Cardiac atrium fibroblast (primary cell): ENCODE results near the gene COX6B2. TPM values are rescaled to one million over a fixed set of nuclear protein-coding genes. Genes with fewer than 3 reads are reported as not detected.

ENCODE experiments used
- total RNA-seq: library from RNA; depleted of rRNA; stranded (reverse); fragments of >200 nt; gene quantifications from 2 replicates; pipeline ENCODE4 v1.2.3, GENCODE V29; 2015

The COX6B2 gene
- not detected in 2 replicates for total RNA-seq

DNA sequence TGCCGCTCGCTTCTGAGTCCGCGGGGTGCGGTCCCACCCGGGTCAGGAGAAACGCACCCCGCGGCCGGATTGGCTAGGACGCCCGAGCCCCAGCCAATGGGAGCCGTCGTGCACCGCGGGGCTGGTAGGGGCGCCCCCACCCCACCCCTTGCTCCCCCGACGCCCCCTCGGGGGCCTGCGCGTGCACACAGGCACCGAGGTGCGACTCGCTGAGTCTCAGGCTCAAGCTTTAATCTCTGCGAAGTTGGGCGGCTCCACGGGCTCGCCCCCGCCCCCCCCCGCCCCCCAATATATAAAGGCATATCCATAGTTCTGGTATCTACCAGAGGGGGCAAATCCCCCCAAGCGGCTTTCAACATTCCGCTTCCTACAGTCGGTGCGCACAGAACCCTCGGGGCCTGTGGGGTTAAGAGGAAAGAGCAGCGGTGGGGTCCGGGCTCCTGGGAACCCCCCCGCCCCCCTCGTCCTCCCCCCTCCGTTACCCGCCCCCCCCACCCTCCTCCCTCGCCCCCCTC lies at the start of gene COX6B2:
TSS of gene COX6B2 (minus strand) at position 22 of the 515 bp plus-strand sequence. CDS start 198 bp downstream, outside the sequence.

GRCh38 chr19:55385724-55386492 lies 31.4 kb upstream of the COX6B2 start, which contains the start of gene RPL28:
Gene RPL28, plus strand, starts transcription at chr19:55385932. Its CDS starts 426 bp downstream, at chr19:55386358.

DNA sequence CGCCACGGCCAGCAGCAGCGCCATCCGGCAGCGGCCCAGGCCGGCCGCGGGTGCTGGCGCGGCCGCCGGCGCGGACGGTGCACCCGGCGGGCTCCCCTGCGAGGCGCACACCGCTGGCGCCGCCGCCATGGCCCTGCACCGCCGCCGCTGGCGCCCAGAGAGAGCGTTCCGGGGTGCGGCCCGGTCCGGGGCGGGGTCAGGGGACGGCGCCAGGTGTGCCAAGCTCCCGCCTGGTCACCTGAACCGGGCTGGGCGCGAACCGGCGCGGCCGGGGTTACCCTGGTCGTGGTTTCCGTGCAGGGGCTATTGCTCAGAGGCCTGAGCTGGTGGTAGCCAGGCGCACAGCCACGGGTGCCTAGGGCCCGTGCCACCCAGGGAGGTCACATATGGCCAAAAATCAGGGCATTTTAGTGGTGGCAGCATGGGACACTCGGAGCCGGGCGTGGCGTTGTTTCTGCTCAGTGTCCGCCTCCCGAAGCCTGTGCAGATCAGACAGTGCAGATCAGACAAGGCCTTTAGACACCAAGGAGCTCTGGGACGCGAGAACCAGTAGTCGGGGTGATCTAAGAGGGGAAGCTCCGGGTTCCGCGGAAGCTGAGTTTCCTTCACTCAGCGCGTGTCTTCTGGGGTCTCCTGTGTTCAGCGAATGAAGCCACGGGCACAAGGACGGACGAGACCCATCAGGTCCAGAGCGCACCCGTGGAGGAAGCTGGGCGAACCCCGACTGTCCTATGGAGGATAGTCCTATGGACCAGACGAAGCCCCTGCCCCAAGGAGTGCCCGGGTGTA lies 29.8 kb upstream of the COX6B2 start, which contains the start of gene TMEM238:
TSS of gene TMEM238 (minus strand) at position 162 of the 789 bp plus-strand sequence. CDS start at position 129, 33 bp downstream.

DNA sequence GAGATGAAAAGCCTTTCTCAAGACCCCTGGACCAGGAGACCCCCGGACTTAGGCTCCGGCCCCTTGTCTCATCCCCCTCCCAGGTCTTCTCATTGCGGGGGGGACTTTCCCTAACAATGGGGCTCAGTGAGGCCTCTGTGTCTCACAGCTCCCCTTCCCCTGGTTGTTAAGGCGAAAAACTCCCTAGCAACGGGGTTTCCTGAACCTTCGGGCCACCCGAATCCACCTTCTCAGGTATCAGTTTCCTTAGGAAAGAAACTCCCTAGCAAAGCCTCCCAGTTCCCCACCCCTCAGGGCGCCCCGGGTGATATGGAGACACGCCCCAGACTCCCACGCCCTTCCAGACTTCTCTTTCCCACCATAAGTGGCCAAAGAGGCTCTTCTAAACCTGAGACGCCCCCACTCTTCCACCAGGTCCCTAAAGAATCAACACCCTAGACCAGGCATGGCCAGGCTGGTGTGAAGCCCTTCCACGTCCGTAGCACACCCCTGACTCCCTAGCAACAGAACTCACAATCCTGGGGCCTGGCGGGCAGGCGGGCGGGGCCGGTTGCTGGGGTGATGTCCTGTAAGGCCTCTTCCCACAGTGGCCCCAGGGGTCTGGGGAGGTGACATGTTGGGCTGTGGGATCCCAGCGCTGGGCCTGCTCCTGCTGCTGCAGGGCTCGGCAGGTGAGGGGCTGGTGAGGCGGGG lies 21.9 kb upstream of the COX6B2 start, which contains the start of gene TMEM190:
TSS of gene TMEM190 (plus strand) at position 586 of the 693 bp plus-strand sequence. CDS start at position 614, 28 bp downstream.

GRCh38 chr19:55370305-55370988 lies 15.9 kb upstream of the COX6B2 start, which contains the start of gene IL11:
Gene IL11, minus strand, starts transcription at chr19:55370463. Its CDS starts 153 bp downstream, at chr19:55370310.

DNA sequence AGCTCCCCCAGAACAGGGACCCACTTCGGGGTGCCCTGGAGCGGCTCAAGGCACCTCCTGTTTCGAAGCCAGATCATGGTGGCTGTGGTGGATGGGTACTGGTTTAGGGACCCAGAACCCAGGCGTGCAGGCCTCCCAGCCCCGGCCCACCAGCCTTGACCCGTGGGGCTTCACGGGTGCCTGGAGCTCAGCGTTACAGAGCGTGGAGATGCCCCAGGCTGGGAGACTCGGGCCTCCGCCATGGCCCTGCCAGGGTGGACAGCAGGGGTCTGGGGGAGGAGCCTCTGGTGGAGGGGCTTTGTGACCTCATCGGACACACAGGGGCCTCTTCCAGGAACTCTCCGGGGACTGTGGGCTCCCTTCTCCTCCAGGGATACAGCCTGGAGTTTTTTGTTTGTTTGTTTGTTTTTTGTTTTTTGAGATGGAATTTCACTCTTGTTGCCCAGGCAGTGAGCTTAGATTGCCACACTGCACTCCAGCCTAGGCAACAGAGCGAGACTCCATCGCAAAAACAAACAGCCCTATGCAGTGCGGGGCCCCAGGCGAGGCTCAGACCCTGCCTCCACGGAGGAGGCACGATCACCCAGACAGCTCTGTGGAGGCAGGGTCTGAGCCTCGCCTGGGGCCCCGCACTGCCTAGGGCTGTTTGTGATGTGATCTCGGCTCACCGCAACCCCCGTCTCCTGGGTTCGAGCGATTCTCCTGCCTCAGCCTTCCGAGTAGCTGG lies 8.6 kb upstream of the COX6B2 start, which contains the start of gene GARIN5B:
TSS of gene GARIN5B (minus strand) at position 271 of the 727 bp plus-strand sequence. CDS start at position 77, 194 bp downstream.

GRCh38 chr19:55339105-55339888 lies 15.2 kb downstream of the COX6B2 start, which contains the start of gene KMT5C:
Gene KMT5C, plus strand, starts transcription at chr19:55339876. Its CDS starts 2,061 bp downstream, at chr19:55341937.

GRCh38 chr19:55325172-55325571 lies 29.3 kb downstream of the COX6B2 start, which contains the start of gene TMEM150B:
Gene TMEM150B, minus strand, starts transcription at chr19:55325341. Its CDS starts 4,305 bp downstream, at chr19:55321036.

Other genes with a start within 250 kb of the COX6B2 start
- gene PPP1R12C, start 237.1 kb downstream of the COX6B2 start, total RNA-seq, result 58.6 and 82.5 TPM in 2 replicates
- gene TNNT1, start 205.5 kb downstream of the COX6B2 start, total RNA-seq, result 3.2 TPM in 1 of 2 replicates, not detected in the other
- gene TNNI3, start 197.0 kb downstream of the COX6B2 start, total RNA-seq, result not detected in 2 replicates
- gene DNAAF3, start 188.1 kb downstream of the COX6B2 start, total RNA-seq, result 7.3 and 8.8 TPM in 2 replicates
- gene SYT5, start 174.4 kb downstream of the COX6B2 start, total RNA-seq, result 0.54 and 1.1 TPM in 2 replicates
- 4.2 and 5.3 TPM in 2 replicates for gene PTPRH, start 145.2 kb downstream of the COX6B2 start, total RNA-seq
- gene TMEM86B, start 126.0 kb downstream of the COX6B2 start, total RNA-seq, result 0.18 and 2.3 TPM in 2 replicates
- 29.1 and 42.4 TPM in 2 replicates for gene PPP6R1, start 95.7 kb downstream of the COX6B2 start, total RNA-seq
- gene HSPBP1, start 74.6 kb downstream of the COX6B2 start, total RNA-seq, result 21.9 and 33.4 TPM in 2 replicates
- gene BRSK1, start 70.7 kb downstream of the COX6B2 start, total RNA-seq, result 6.1 and 10.2 TPM in 2 replicates
- gene TMEM150B, start 29.4 kb downstream of the COX6B2 start, total RNA-seq, result not detected in 2 replicates
- 2.2 and 12.2 TPM in 2 replicates for gene KMT5C, start 14.8 kb downstream of the COX6B2 start, total RNA-seq
- not detected in 2 replicates for gene GARIN5B, start 8.5 kb upstream of the COX6B2 start, total RNA-seq
- 1.6 and 2.9 TPM in 2 replicates for gene IL11, start 15.7 kb upstream of the COX6B2 start, total RNA-seq
- not detected in 2 replicates for gene TMEM190, start 22.1 kb upstream of the COX6B2 start, total RNA-seq
- gene TMEM238, start 29.6 kb upstream of the COX6B2 start, total RNA-seq, result not detected in 2 replicates
- 461 and 521 TPM in 2 replicates for gene RPL28, start 31.2 kb upstream of the COX6B2 start, total RNA-seq
- gene UBE2S, start 53.1 kb upstream of the COX6B2 start, total RNA-seq, result 40.5 and 48.0 TPM in 2 replicates
- gene SHISA7, start 88.6 kb upstream of the COX6B2 start, total RNA-seq, result not detected in 2 replicates
- 94.4 and 116 TPM in 2 replicates for gene ISOC2, start 106.9 kb upstream of the COX6B2 start, total RNA-seq
- gene C19orf85, start 110.0 kb upstream of the COX6B2 start, total RNA-seq, result not detected in 2 replicates
- 2.4 and 12.8 TPM in 2 replicates for gene ZNF628, start 121.9 kb upstream of the COX6B2 start, total RNA-seq
- gene NAT14, start 130.5 kb upstream of the COX6B2 start, total RNA-seq, result 10.7 and 13.0 TPM in 2 replicates
- gene SSC5D, start 133.7 kb upstream of the COX6B2 start, total RNA-seq, result 7.0 and 7.9 TPM in 2 replicates
- gene SBK2, start 182.4 kb upstream of the COX6B2 start, total RNA-seq, result not detected in 2 replicates
- not detected in 2 replicates for gene SBK3, start 190.8 kb upstream of the COX6B2 start, total RNA-seq
- 4.5 and 6.5 TPM in 2 replicates for gene ZNF579, start 226.1 kb upstream of the COX6B2 start, total RNA-seq
- gene FIZ1, start 244.8 kb upstream of the COX6B2 start, total RNA-seq, result 2.6 and 7.6 TPM in 2 replicates
- gene ZNF524, start 245.6 kb upstream of the COX6B2 start, total RNA-seq, result 5.4 and 8.1 TPM in 2 replicates